Effector memory CD8-positive, alpha-beta T cell (primary cell): ENCODE results near the gene GIGYF2.
"Not testable (repeated sequence)": the region's sequence is repeated elsewhere in the genome, so short reads cannot be mapped to it uniquely, and the experiment has no call there.

ENCODE experiments used
- ATAC-seq: fragments of 150-1000 bp; cut with Tn5 transposase; replicated peaks from 2 replicates; pipeline ENCODE4 v1.10.0; 2021; ENCODE audit warnings: mild to moderate bottlenecking, moderate library complexity
- DNase-seq, 3 experiments: peaks; one replicate each; pipeline ENCODE4 v3.0.0; 2021
- H3K27ac Mint-ChIP-seq, 2 donors: one replicate each; pipeline ENCODE4 v1.8.0; 2022; ENCODE audit warnings: mild to moderate bottlenecking in 2 of 2, mixed read lengths in 2 of 2, moderate library complexity in 2 of 2
- H3K27me3 Mint-ChIP-seq, 2 donors: one replicate each; pipeline ENCODE4 v1.8.0; 2022; ENCODE audit warnings: mixed read lengths in 2 of 2
- H3K36me3 Mint-ChIP-seq: one replicate; pipeline ENCODE4 v1.8.0; 2022; ENCODE audit warnings: mild to moderate bottlenecking, moderate library complexity, mixed read lengths; ENCODE audit not compliant: insufficient read depth
- H3K4me1 Mint-ChIP-seq, 2 donors: one replicate each; pipeline ENCODE4 v1.8.0; 2022; ENCODE audit warnings: low read depth in 2 of 2, mixed read lengths in 2 of 2
- H3K4me3 Mint-ChIP-seq, 2 donors: one replicate each; pipeline ENCODE4 v1.8.0; 2022; ENCODE audit warnings: mild to moderate bottlenecking in 2 of 2, mixed read lengths in 2 of 2, moderate library complexity in 2 of 2
- H3K9me3 Mint-ChIP-seq, 2 donors: one replicate each; pipeline ENCODE4 v1.8.0; 2022; ENCODE audit warnings: mixed read lengths in 2 of 2

Gene GIGYF2

GRCh38 chr2:232843834-232844233 is 146.7 kb downstream of the GIGYF2 start:
- no peak overlapping the region for H3K4me3 Mint-ChIP-seq
- H3K36me3 Mint-ChIP-seq: peaks cover 74% of the 10 kb centered on the region
- H3K27me3 Mint-ChIP-seq: no peaks in the 10 kb centered on the region
- DNase-seq: no peak
- no peak for ATAC-seq
- no peaks in the 10 kb centered on the region for H3K9me3 Mint-ChIP-seq
- H3K27ac Mint-ChIP-seq: no peak overlapping the region
- peaks cover 2 to 9% of the 10 kb centered on the region in 2 donors for H3K4me1 Mint-ChIP-seq

- DNase-seq (no peak), ATAC-seq (no peak)
- Mint-ChIP-seq H3K27me3 (no peaks in the 10 kb centered on the region), H3K36me3 (peaks cover 73% of the 10 kb centered on the region), H3K27ac (peak overlapping the region in 1 of 2 donors; percentile 35), H3K4me3 (no peak overlapping the region), H3K4me1 (no peaks in the 10 kb centered on the region), H3K9me3 (no peaks in the 10 kb centered on the region)
These were observed 148.9 kb downstream of the GIGYF2 start for GRCh38 chr2:232846055-232846454.

GRCh38 chr2:232850039-232850438 is 152.9 kb downstream of the GIGYF2 start:
- Mint-ChIP-seq H3K27me3 (no peaks in the 10 kb centered on the region), H3K9me3 (no peaks in the 10 kb centered on the region), H3K4me3 (no peak overlapping the region), H3K4me1 (no peaks in the 10 kb centered on the region), H3K27ac (no peak overlapping the region), H3K36me3 (peaks cover 69% of the 10 kb centered on the region)
- ATAC-seq (no peak), DNase-seq (no peak)

- H3K4me3 Mint-ChIP-seq, DNase-seq, H3K9me3 Mint-ChIP-seq, H3K4me1 Mint-ChIP-seq, ATAC-seq, H3K27ac Mint-ChIP-seq, H3K27me3 Mint-ChIP-seq: not testable (repeated sequence)
- H3K36me3 Mint-ChIP-seq: peaks cover 85% of the 10 kb centered on the region
These were observed 154.9 kb downstream of the GIGYF2 start for GRCh38 chr2:232852081-232852480.

- H3K9me3 Mint-ChIP-seq: no peaks in the 10 kb centered on the region
- DNase-seq: no peak
These were observed 155.5 kb downstream of the GIGYF2 start for GRCh38 chr2:232852676-232853075.

GRCh38 chr2:232854082-232854481 is 157.0 kb downstream of the GIGYF2 start:
- Mint-ChIP-seq H3K36me3 (peaks cover 83% of the 10 kb centered on the region), H3K4me3 (no peak overlapping the region), H3K27me3 (no peaks in the 10 kb centered on the region), H3K4me1 (no peaks in the 10 kb centered on the region), H3K9me3 (no peaks in the 10 kb centered on the region), H3K27ac (peak overlapping the region in 1 of 2 donors; percentile 71)
- DNase-seq: no peak
- no peak for ATAC-seq

More at GRCh38 chr2:232852676-232853075, 155.5 kb downstream of the GIGYF2 start:
- H3K4me1 Mint-ChIP-seq: no peaks in the 10 kb centered on the region
- peak overlapping the region in 1 of 2 donors; percentile 71 for H3K27ac Mint-ChIP-seq
- no peak for ATAC-seq
- no peak overlapping the region for H3K4me3 Mint-ChIP-seq
- H3K36me3 Mint-ChIP-seq: peaks cover 85% of the 10 kb centered on the region
- H3K27me3 Mint-ChIP-seq: no peaks in the 10 kb centered on the region

GRCh38 chr2:232857158-232857563 is 160.0 kb downstream of the GIGYF2 start:
- Mint-ChIP-seq H3K36me3 (peaks cover 57% of the 10 kb centered on the region), H3K4me3 (no peak overlapping the region), H3K27ac (no peak overlapping the region), H3K9me3 (no peaks in the 10 kb centered on the region), H3K27me3 (no peaks in the 10 kb centered on the region), H3K4me1 (no peaks in the 10 kb centered on the region)
- no peak for DNase-seq
- no peak for ATAC-seq

- DNase-seq (no peak), ATAC-seq (no peak)
- Mint-ChIP-seq H3K4me1 (no peaks in the 10 kb centered on the region), H3K4me3 (no peak overlapping the region), H3K27me3 (no peaks in the 10 kb centered on the region), H3K36me3 (peaks cover 47% of the 10 kb centered on the region), H3K9me3 (no peaks in the 10 kb centered on the region), H3K27ac (peak overlapping the region; percentile 6 to 51)
These were observed 162.3 kb downstream of the GIGYF2 start for GRCh38 chr2:232859385-232859916.

- DNase-seq (no peak), ATAC-seq (no peak)
- Mint-ChIP-seq H3K9me3 (no peaks in the 10 kb centered on the region), H3K27ac (no peak overlapping the region), H3K4me3 (no peak overlapping the region), H3K4me1 (no peaks in the 10 kb centered on the region), H3K36me3 (peaks cover 34% of the 10 kb centered on the region), H3K27me3 (no peaks in the 10 kb centered on the region)
These were observed 163.6 kb downstream of the GIGYF2 start for GRCh38 chr2:232860593-232861241.

- no peak for ATAC-seq
- H3K27ac Mint-ChIP-seq: no peak overlapping the region
These were observed 164.2 kb downstream of the GIGYF2 start for GRCh38 chr2:232861353-232861752.

GRCh38 chr2:232863996-232864395 is 166.9 kb downstream of the GIGYF2 start:
- H3K27me3 Mint-ChIP-seq: no peaks in the 10 kb centered on the region
- no peak for ATAC-seq
- H3K9me3 Mint-ChIP-seq: no peaks in the 10 kb centered on the region
- H3K27ac Mint-ChIP-seq: no peak overlapping the region
- no peak overlapping the region for H3K4me3 Mint-ChIP-seq
- no peak for DNase-seq
- peaks cover 4% of the 10 kb centered on the region for H3K36me3 Mint-ChIP-seq
- H3K4me1 Mint-ChIP-seq: peaks cover 0 to 2% of the 10 kb centered on the region in 2 donors

More at GRCh38 chr2:232861353-232861752, 164.2 kb downstream of the GIGYF2 start:
- Mint-ChIP-seq H3K9me3 (no peaks in the 10 kb centered on the region), H3K27me3 (no peaks in the 10 kb centered on the region), H3K36me3 (peaks cover 28% of the 10 kb centered on the region), H3K4me3 (no peak overlapping the region), H3K4me1 (no peaks in the 10 kb centered on the region)
- DNase-seq: no peak

- H3K36me3 Mint-ChIP-seq: no peaks in the 10 kb centered on the region
- H3K4me1 Mint-ChIP-seq: peaks cover 0 to 7% of the 10 kb centered on the region in 2 donors
- H3K4me3 Mint-ChIP-seq: no peak overlapping the region
- ATAC-seq (no peak), DNase-seq (no peak)
- no peak overlapping the region for H3K27ac Mint-ChIP-seq
- H3K27me3 Mint-ChIP-seq: no peaks in the 10 kb centered on the region
- no peaks in the 10 kb centered on the region for H3K9me3 Mint-ChIP-seq
These were observed 168.0 kb downstream of the GIGYF2 start for GRCh38 chr2:232865165-232865564.

GRCh38 chr2:232866104-232866503 is 169.0 kb downstream of the GIGYF2 start:
- peaks cover 0 to 7% of the 10 kb centered on the region in 2 donors for H3K4me1 Mint-ChIP-seq
- no peak overlapping the region for H3K4me3 Mint-ChIP-seq
- no peaks in the 10 kb centered on the region for H3K27me3 Mint-ChIP-seq

More at GRCh38 chr2:232866104-232866503, 169.0 kb downstream of the GIGYF2 start:
- no peaks in the 10 kb centered on the region for H3K36me3 Mint-ChIP-seq
- no peak overlapping the region for H3K27ac Mint-ChIP-seq
- ATAC-seq (no peak), DNase-seq (no peak)
- no peaks in the 10 kb centered on the region for H3K9me3 Mint-ChIP-seq
